SJCRH30 (cell line): ENCODE data around the gene TPH2. TPM values are rescaled to one million over a fixed set of nuclear protein-coding genes. Genes with fewer than 3 reads are reported as not detected.

ENCODE experiments used
- DNase-seq, 2 experiments: peaks; one replicate each; pipeline ENCODE4 v3.0.0-alpha.2; 2015 to 2020
- H3K27ac ChIP-seq: fragments of 250-450 bp; sonication (Bioruptor Pico); 2 replicates; pipeline ENCODE4 v1.5.1; 2020; ENCODE audit warnings: mild to moderate bottlenecking, moderate library complexity
- H3K27me3 ChIP-seq: fragments of 250-450 bp; sonication (Bioruptor Pico); 2 replicates; pipeline ENCODE4 v1.5.1; 2020; ENCODE audit warnings: mild to moderate bottlenecking, moderate library complexity
- H3K36me3 ChIP-seq: fragments of 250-450 bp; sonication (Bioruptor Pico); 2 replicates; pipeline ENCODE4 v1.5.1; 2020; ENCODE audit warnings: mild to moderate bottlenecking, moderate library complexity
- H3K4me1 ChIP-seq: fragments of 250-450 bp; sonication (Bioruptor Pico); 2 replicates; pipeline ENCODE4 v1.5.1; 2020; ENCODE audit warnings: mild to moderate bottlenecking, moderate library complexity
- H3K4me3 ChIP-seq: fragments of 250-450 bp; sonication (Bioruptor Pico); 2 replicates; pipeline ENCODE4 v1.5.1; 2020; ENCODE audit warnings: mild to moderate bottlenecking, moderate library complexity
- H3K9me3 ChIP-seq: fragments of 250-450 bp; sonication (Bioruptor Pico); replicated peaks from 2 replicates; pipeline ENCODE4 v1.5.1; 2020; ENCODE audit warnings: mild to moderate bottlenecking, moderate library complexity
- total RNA-seq: library from RNA; depleted of rRNA; stranded (reverse); fragments of >200 nt; shearing (Covaris generic); gene quantifications from 2 replicates; pipeline ENCODE4 v1.2.3, GENCODE V29; 2014

TPH2 gene
- total RNA-seq, 1 experiment from 2014 or later: not detected

DNA sequence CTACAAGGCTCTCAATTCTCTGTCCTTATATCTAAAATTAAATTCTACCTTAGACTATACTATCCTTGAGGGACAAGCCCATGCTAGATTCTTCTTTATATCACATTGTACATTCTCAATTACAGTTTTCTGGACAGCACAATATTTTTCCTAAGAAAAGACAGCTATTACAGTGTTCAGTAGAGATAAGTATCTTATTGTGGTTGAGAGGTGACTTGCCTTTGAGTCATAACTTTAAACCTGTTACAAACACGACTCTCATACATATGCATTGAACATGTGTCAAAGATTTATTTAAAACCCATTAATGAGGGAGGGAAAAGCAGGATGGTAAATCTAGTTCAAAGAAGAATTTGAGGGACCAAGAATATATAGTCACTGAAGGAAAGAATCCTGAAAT, 61.1 kb downstream of the TPH2 start:
- Histone ChIP-seq H3K4me3 (no peak overlapping the region), H3K9me3 (no peaks in the 10 kb centered on the region; the same call in 1 of the 2 replicates), H3K27ac (no peak overlapping the region), H3K36me3 (no peaks in the 10 kb centered on the region), H3K4me1 (no peaks in the 10 kb centered on the region), H3K27me3 (no peaks in the 10 kb centered on the region)
- no peak for DNase-seq

DNA sequence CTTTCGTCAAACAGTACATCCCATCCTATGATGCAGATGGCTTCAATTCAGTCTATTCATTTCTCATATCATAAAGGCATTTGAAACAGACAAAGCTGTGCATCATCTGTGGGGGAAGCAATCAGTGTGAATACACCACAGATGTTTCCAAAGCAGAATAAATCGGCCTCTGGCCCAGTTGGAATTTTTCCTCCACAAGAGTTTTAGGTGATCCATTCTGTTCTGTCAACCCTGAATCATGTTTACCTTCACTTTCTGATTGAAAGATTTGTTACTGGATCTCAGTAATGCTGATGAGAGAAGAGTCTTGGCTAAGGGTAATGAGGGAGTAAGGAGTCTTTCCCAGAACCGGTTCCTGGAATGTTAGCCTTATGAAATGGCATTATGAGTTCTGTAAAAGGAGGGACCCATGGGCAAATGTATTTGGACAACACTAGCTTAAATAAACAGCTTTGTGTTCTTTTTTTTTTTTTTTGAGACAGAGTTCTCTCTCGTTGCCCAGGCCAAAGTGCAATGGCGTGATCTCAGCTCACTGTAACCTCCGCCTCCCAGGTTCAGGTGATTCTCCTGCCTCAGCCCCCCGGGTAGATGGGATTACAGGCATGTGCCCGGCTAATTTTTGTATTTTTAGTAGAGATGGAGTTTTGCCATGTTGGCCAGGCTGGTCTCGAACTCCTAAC, 62.5 kb downstream of the TPH2 start:
- Histone ChIP-seq H3K36me3 (no peaks in the 10 kb centered on the region), H3K4me3 (no peak overlapping the region), H3K27me3 (no peaks in the 10 kb centered on the region), H3K27ac (no peak overlapping the region), H3K9me3 (no peaks in the 10 kb centered on the region; the same call in 1 of the 2 replicates), H3K4me1 (no peaks in the 10 kb centered on the region)
- no peak for DNase-seq

GRCh38 chr12:72006766-72007165, 68.1 kb downstream of the TPH2 start:
- Histone ChIP-seq H3K9me3 (no peaks in the 10 kb centered on the region), H3K27me3 (no peaks in the 10 kb centered on the region), H3K36me3 (no peaks in the 10 kb centered on the region), H3K4me3 (no peak overlapping the region), H3K27ac (no peak overlapping the region), H3K4me1 (no peaks in the 10 kb centered on the region)
- DNase-seq: no peak

DNA sequence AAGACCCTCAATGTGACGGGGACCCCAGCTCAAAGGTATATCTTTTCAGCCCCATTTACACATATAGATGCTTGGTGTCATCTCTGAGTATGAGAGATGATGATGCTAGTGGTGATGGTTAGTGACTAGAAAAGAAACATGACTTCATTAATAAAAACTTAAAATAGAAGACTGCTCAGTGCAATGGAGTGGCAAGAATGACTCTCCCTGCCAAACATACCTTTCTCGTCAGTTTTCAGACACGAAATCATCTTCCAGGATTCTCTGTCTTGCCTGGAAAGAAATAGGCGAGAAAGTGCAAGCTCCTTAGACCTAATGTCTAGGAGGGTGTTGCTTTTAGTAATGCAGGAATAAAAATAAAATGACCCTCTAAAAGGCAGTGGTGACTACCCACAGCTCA, 71.7 kb downstream of the TPH2 start:
- Histone ChIP-seq H3K27ac (no peak overlapping the region), H3K27me3 (no peaks in the 10 kb centered on the region), H3K9me3 (no peaks in the 10 kb centered on the region), H3K36me3 (no peaks in the 10 kb centered on the region), H3K4me1 (no peaks in the 10 kb centered on the region), H3K4me3 (no peak overlapping the region)
- DNase-seq: no peak

- no peak overlapping the region for H3K4me3 ChIP-seq
- H3K9me3 ChIP-seq: no peaks in the 10 kb centered on the region
- no peak overlapping the region for H3K27ac ChIP-seq
- no peaks in the 10 kb centered on the region for H3K27me3 ChIP-seq
- no peaks in the 10 kb centered on the region for H3K4me1 ChIP-seq
- no peak for DNase-seq
- H3K36me3 ChIP-seq: no peaks in the 10 kb centered on the region
Measured at GRCh38 chr12:72011374-72011773, 72.7 kb downstream of the TPH2 start.

DNA sequence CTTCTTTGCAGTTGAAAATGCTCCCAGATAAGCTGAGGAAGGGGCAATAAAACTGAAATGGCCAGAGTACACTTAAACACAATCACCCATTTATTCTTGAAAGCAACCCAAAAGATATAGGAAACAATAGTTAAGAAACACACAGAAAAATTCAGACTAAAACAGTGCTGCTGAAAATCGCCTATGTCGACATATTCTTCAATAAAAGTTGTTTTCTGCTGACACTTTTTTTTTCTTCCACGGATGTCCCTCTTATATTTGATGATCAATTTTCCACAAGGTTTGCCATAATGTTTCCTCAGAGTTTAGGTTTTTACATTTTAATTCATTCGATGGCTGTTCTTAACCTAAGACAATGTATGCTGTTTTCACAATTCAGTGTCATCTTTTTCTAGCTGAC, 74.2 kb downstream of the TPH2 start:
- Histone ChIP-seq H3K27me3 (no peaks in the 10 kb centered on the region), H3K9me3 (no peaks in the 10 kb centered on the region)
- DNase-seq: no peak

GRCh38 chr12:72015895-72016294, 77.2 kb downstream of the TPH2 start:
- no peak for DNase-seq
- H3K27ac ChIP-seq: no peak overlapping the region

More for the DNA sequence above, 74.2 kb downstream of the TPH2 start:
- Histone ChIP-seq H3K36me3 (no peaks in the 10 kb centered on the region), H3K4me3 (no peak overlapping the region), H3K4me1 (no peaks in the 10 kb centered on the region), H3K27ac (no peak overlapping the region)

GRCh38 chr12:72017054-72017651, 78.5 kb downstream of the TPH2 start:
- Histone ChIP-seq H3K4me3 (no peak overlapping the region), H3K9me3 (no peaks in the 10 kb centered on the region), H3K36me3 (no peaks in the 10 kb centered on the region), H3K4me1 (no peaks in the 10 kb centered on the region), H3K27me3 (no peaks in the 10 kb centered on the region), H3K27ac (no peak overlapping the region)
- DNase-seq: peak; percentile 38 to 79

More at GRCh38 chr12:72015895-72016294, 77.2 kb downstream of the TPH2 start:
- H3K4me3 ChIP-seq: no peak overlapping the region
- H3K27me3 ChIP-seq: no peaks in the 10 kb centered on the region
- H3K4me1 ChIP-seq: no peaks in the 10 kb centered on the region
- no peaks in the 10 kb centered on the region for H3K36me3 ChIP-seq
- H3K9me3 ChIP-seq: no peaks in the 10 kb centered on the region

DNA sequence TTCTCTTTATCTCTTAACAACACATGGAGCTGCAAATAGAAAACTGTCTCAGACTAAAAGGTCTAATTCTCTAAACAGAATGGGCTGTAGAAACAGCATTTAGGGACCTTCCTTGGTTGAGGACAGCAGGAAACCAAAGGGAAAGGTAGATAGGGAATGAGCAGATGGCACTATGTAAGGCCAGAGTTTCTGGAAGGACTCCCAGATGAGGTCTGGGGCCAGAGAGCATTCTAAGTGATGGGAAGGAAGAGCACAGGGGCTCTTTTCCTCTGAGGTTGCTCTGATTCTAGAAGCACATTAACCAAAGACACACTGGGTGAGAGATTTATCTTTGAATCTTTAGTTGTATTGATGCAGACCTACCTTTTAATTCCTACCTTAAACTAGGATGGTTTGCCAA, 79.4 kb downstream of the TPH2 start:
- Histone ChIP-seq H3K4me3 (no peak overlapping the region), H3K27ac (no peak overlapping the region), H3K27me3 (no peaks in the 10 kb centered on the region), H3K36me3 (no peaks in the 10 kb centered on the region), H3K4me1 (no peaks in the 10 kb centered on the region), H3K9me3 (no peaks in the 10 kb centered on the region)
- no peak for DNase-seq

- H3K27me3 ChIP-seq: no peaks in the 10 kb centered on the region
Measured at GRCh38 chr12:72024613-72025012, 86.0 kb downstream of the TPH2 start.

GRCh38 chr12:72025524-72025923, 86.9 kb downstream of the TPH2 start:
- Histone ChIP-seq H3K36me3 (no peaks in the 10 kb centered on the region), H3K27ac (no peak overlapping the region), H3K4me1 (no peaks in the 10 kb centered on the region), H3K9me3 (no peaks in the 10 kb centered on the region), H3K27me3 (no peaks in the 10 kb centered on the region), H3K4me3 (no peak overlapping the region)
- DNase-seq: no peak

More at GRCh38 chr12:72024613-72025012, 86.0 kb downstream of the TPH2 start:
- no peaks in the 10 kb centered on the region for H3K9me3 ChIP-seq
- H3K27ac ChIP-seq: no peak overlapping the region
- H3K4me1 ChIP-seq: no peaks in the 10 kb centered on the region
- H3K4me3 ChIP-seq: no peak overlapping the region
- no peaks in the 10 kb centered on the region for H3K36me3 ChIP-seq
- no peak for DNase-seq

DNA sequence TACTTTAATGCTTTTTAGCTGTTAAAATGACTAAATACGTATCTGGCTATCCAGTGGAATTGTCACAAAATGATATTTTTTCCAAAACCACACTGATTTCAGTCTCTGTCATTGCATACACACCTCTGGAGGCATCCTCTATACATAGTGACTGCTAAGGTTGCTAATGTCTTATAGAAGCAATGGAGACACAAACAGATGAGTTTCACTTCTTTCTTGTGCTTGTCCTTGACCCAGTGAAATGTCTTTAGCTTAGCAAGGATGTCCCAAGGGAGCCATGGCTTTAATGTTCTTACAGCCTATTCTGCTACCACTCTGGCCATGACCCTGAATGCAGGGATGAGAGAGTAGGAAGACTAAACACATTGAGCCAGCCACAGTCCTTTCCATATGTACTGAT, 90.3 kb downstream of the TPH2 start:
- H3K27ac ChIP-seq: no peak overlapping the region
- no peaks in the 10 kb centered on the region for H3K4me1 ChIP-seq
- DNase-seq: no peak
- H3K9me3 ChIP-seq: no peaks in the 10 kb centered on the region
- no peak overlapping the region for H3K4me3 ChIP-seq
- no peaks in the 10 kb centered on the region for H3K36me3 ChIP-seq
- H3K27me3 ChIP-seq: no peaks in the 10 kb centered on the region; the same call in 1 of the 2 replicates

DNA sequence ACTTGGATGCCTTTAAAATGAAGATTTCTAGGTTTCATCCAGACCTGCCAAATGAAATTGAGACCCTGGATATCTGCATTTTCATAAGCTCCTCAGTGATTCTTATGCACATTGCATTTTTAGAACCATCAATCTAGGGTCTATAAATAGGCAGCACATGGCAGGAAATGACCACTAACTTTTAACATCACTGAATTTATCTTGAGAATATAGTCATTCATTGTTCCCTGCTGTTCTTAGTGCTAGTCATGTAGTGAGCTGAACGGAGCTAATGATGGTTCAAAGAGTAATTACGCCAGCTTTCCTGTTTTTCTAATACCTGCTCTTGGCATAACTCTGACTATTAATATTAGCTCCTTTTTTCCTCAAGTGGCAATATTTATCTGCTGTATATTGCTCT, 91.6 kb downstream of the TPH2 start:
- no peaks in the 10 kb centered on the region; the same call in 1 of the 2 replicates for H3K27me3 ChIP-seq
- no peaks in the 10 kb centered on the region for H3K9me3 ChIP-seq
- H3K4me1 ChIP-seq: no peaks in the 10 kb centered on the region
- H3K27ac ChIP-seq: no peak overlapping the region
- H3K4me3 ChIP-seq: no peak overlapping the region
- no peak for DNase-seq
- H3K36me3 ChIP-seq: no peaks in the 10 kb centered on the region

DNA sequence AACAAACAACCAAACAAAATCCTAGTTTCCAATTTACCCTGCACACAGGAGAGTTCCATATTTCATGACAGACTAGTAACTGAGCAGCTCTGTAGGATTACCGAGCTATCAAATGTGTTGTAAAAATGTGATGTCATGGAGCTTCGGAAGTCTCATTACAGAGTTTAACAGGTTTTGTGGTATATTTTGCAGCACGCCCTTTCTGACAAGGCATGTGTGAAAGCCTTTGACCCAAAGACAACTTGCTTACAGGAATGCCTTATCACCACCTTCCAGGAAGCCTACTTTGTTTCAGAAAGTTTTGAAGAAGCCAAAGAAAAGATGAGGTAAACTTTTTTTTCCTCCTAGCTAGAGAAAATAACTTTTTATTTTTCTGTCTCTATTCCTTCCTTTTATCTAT, 92.4 kb downstream of the TPH2 start:
- Histone ChIP-seq H3K4me1 (no peaks in the 10 kb centered on the region), H3K4me3 (no peak overlapping the region), H3K27ac (no peak overlapping the region), H3K9me3 (no peaks in the 10 kb centered on the region), H3K27me3 (peaks cover 2% of the 10 kb centered on the region; the same call in 1 of the 2 replicates), H3K36me3 (no peaks in the 10 kb centered on the region)
- no peak for DNase-seq

DNA sequence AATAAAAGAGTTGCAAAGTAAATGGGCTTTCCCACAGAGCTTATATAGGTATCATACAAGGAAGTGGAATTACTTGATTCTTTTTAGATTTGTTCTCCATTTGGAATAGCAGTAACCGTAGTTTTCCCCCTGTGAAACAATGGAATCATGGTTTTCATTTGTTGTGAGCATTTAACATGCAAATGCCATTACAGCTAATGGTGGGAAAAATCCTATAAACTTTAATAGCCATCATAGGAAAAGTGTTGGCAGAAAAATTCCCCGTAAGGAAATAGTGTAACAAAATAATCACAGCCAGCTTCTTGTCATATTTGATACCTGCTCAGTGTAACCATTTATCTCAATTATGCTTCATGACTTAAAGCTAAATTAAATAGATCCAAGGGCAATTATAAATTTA, 95.3 kb downstream of the TPH2 start:
- H3K27me3 ChIP-seq: peaks cover 2% of the 10 kb centered on the region; the same call in 1 of the 2 replicates
- no peak for DNase-seq
- no peaks in the 10 kb centered on the region for H3K36me3 ChIP-seq
- no peaks in the 10 kb centered on the region for H3K9me3 ChIP-seq
- no peak overlapping the region for H3K4me3 ChIP-seq
- no peaks in the 10 kb centered on the region for H3K4me1 ChIP-seq
- no peak overlapping the region for H3K27ac ChIP-seq

DNA sequence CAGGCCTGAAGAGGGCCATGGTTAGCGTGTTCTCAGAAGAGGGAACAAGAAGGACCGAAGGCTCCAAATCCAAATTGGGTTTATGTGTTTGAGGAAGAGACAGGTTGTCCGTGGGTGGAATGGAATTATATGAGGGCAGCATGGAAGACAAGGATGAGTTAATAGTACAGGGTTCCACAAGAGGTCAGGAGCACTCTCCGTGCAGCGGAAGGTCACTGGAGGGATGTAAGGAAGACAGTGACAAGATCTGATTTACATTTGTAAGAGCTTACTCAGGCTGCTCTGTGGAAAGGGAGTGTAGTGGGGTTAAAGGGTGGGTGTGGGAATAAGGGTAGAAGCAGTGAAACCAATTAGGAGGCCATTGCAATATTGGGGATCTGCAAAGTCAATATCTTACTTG, 97.0 kb downstream of the TPH2 start:
- Histone ChIP-seq H3K4me3 (no peak overlapping the region), H3K27me3 (peaks cover 2% of the 10 kb centered on the region; the same call in 1 of the 2 replicates), H3K36me3 (no peaks in the 10 kb centered on the region), H3K27ac (no peak overlapping the region), H3K9me3 (no peaks in the 10 kb centered on the region), H3K4me1 (no peaks in the 10 kb centered on the region)
- no peak for DNase-seq
